Fibroblast of lung (primary cell): ENCODE results near the gene MNAT1.

Source experiments
- EZH2 ChIP-seq: IDR thresholded peaks from 2 replicates; pipeline ENCODE4 v1.5.1; 2012; ENCODE audit warnings: low read length, control low read depth, mild to moderate bottlenecking; ENCODE audit errors: missing control alignments
- TF ChIP-seq, protein P1 (sequence below), 2 donors: IDR thresholded peaks in 1 of 2; conservative IDR thresholded peaks in 1 of 2; 1 replicate in 1 of 2; 2 replicates in 1 of 2; pipeline ENCODE4 v1.5.1; 2011 to 2012; ENCODE audit warnings: low read length in 2 of 2, control low read depth in 1 of 2, inconsistent platforms in 1 of 2, low read depth in 1 of 2, mild to moderate bottlenecking in 1 of 2

DNA sequence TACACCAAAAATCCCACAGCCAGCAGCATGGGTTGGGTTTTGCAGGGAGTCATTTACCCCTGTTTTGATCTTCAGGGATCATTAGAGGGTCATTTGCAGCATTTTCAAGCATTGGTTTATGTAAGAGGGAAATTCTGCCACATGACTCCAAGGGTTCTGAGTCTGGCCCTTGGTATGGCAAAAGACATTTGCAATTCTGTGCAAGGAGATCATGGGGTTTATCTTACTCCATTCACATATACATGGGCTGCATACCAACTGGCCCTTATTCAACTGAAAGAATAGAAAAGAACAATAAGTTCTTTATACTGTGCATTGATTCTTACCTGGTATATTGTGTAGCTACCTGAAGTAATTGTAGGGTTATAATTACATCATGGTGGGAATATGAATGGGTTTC lies 24.1 kb upstream of the MNAT1 start:
- TF ChIP-seq EZH2, result no peak
- TF ChIP-seq, protein P1, sequence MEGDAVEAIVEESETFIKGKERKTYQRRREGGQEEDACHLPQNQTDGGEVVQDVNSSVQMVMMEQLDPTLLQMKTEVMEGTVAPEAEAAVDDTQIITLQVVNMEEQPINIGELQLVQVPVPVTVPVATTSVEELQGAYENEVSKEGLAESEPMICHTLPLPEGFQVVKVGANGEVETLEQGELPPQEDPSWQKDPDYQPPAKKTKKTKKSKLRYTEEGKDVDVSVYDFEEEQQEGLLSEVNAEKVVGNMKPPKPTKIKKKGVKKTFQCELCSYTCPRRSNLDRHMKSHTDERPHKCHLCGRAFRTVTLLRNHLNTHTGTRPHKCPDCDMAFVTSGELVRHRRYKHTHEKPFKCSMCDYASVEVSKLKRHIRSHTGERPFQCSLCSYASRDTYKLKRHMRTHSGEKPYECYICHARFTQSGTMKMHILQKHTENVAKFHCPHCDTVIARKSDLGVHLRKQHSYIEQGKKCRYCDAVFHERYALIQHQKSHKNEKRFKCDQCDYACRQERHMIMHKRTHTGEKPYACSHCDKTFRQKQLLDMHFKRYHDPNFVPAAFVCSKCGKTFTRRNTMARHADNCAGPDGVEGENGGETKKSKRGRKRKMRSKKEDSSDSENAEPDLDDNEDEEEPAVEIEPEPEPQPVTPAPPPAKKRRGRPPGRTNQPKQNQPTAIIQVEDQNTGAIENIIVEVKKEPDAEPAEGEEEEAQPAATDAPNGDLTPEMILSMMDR (conservative IDR thresholded peaks at IDR 0.05 in 1 of 2, IDR thresholded peaks at IDR 0.05 in 1 of 2; ENCODE audit: low read depth in 1 of 2, low read length in 2 of 2), result no peak
